Measurements from ENCODE around the gene TNFRSF8.

TNFRSF8 gene

GRCh38 chr1:12177156-12177998 lies 114.3 kb downstream of the TNFRSF8 start:
- Histone ChIP-seq H3K9me3 (ENCODE audit: severe bottlenecking) (no peaks in the 10 kb centered on the region), H3K27me3 (ENCODE audit: insufficient read depth, poor library complexity, severe bottlenecking) (no peaks in the 10 kb centered on the region), H3K27ac (ENCODE audit: poor library complexity, severe bottlenecking) (no peak overlapping the region), H3K4me3 (ENCODE audit: severe bottlenecking) (no peak overlapping the region), H3K36me3 (ENCODE audit: low read depth) (no peaks in the 10 kb centered on the region), H3K4me1 (ENCODE audit: insufficient read depth, poor library complexity, severe bottlenecking) (no peaks in the 10 kb centered on the region)
- no peak for TF ChIP-seq CTCF (IDR thresholded peaks at IDR 0.05; ENCODE audit: poor library complexity, severe bottlenecking)
- no peak for ATAC-seq (ENCODE audit: low read depth)
- DNase-seq (ENCODE audit: low spot score): no peak

GRCh38 chr1:12177999-12178441 lies 114.9 kb downstream of the TNFRSF8 start:
- no peak overlapping the region for H3K27ac ChIP-seq (ENCODE audit: poor library complexity, severe bottlenecking)
- TF ChIP-seq CTCF (IDR thresholded peaks at IDR 0.05; ENCODE audit: poor library complexity, severe bottlenecking): no peak
- H3K27me3 ChIP-seq (ENCODE audit: insufficient read depth, poor library complexity, severe bottlenecking): no peaks in the 10 kb centered on the region
- H3K4me3 ChIP-seq (ENCODE audit: severe bottlenecking): no peak overlapping the region
- H3K36me3 ChIP-seq (ENCODE audit: low read depth): no peaks in the 10 kb centered on the region
- no peaks in the 10 kb centered on the region for H3K9me3 ChIP-seq (ENCODE audit: severe bottlenecking)
- H3K4me1 ChIP-seq (ENCODE audit: insufficient read depth, poor library complexity, severe bottlenecking): no peaks in the 10 kb centered on the region
- no peak for ATAC-seq (ENCODE audit: low read depth)
- DNase-seq (ENCODE audit: low spot score): no peak

- DNase-seq (ENCODE audit: low spot score) (no peak), ATAC-seq (ENCODE audit: low read depth) (no peak)
- Histone ChIP-seq H3K36me3 (ENCODE audit: low read depth) (no peaks in the 10 kb centered on the region), H3K9me3 (ENCODE audit: severe bottlenecking) (no peaks in the 10 kb centered on the region), H3K27me3 (ENCODE audit: insufficient read depth, poor library complexity, severe bottlenecking) (no peaks in the 10 kb centered on the region), H3K27ac (ENCODE audit: poor library complexity, severe bottlenecking) (no peak overlapping the region), H3K4me1 (ENCODE audit: insufficient read depth, poor library complexity, severe bottlenecking) (no peaks in the 10 kb centered on the region), H3K4me3 (ENCODE audit: severe bottlenecking) (no peak overlapping the region)
- no peak for TF ChIP-seq CTCF (IDR thresholded peaks at IDR 0.05; ENCODE audit: poor library complexity, severe bottlenecking)
Measured at GRCh38 chr1:12178511-12178910, 115.4 kb downstream of the TNFRSF8 start.

GRCh38 chr1:12179111-12179519 lies 116.0 kb downstream of the TNFRSF8 start:
- no peak for DNase-seq (ENCODE audit: low spot score)

More at GRCh38 chr1:12179111-12179519, 116.0 kb downstream of the TNFRSF8 start:
- ATAC-seq (ENCODE audit: low read depth): no peak
- H3K4me1 ChIP-seq (ENCODE audit: insufficient read depth, poor library complexity, severe bottlenecking): no peaks in the 10 kb centered on the region
- no peaks in the 10 kb centered on the region for H3K27me3 ChIP-seq (ENCODE audit: insufficient read depth, poor library complexity, severe bottlenecking)
- no peaks in the 10 kb centered on the region for H3K9me3 ChIP-seq (ENCODE audit: severe bottlenecking)
- TF ChIP-seq CTCF (IDR thresholded peaks at IDR 0.05; ENCODE audit: poor library complexity, severe bottlenecking): no peak
- H3K36me3 ChIP-seq (ENCODE audit: low read depth): no peaks in the 10 kb centered on the region
- no peak overlapping the region for H3K4me3 ChIP-seq (ENCODE audit: severe bottlenecking)
- no peak overlapping the region for H3K27ac ChIP-seq (ENCODE audit: poor library complexity, severe bottlenecking)

Measured in RWPE2 (cell line).